ENCODE measurements around the gene MYO5B.

Gene MYO5B

GRCh38 chr18:49921318-49921985 is 273.5 kb downstream of the MYO5B start:
- TF ChIP-seq, protein P1, sequence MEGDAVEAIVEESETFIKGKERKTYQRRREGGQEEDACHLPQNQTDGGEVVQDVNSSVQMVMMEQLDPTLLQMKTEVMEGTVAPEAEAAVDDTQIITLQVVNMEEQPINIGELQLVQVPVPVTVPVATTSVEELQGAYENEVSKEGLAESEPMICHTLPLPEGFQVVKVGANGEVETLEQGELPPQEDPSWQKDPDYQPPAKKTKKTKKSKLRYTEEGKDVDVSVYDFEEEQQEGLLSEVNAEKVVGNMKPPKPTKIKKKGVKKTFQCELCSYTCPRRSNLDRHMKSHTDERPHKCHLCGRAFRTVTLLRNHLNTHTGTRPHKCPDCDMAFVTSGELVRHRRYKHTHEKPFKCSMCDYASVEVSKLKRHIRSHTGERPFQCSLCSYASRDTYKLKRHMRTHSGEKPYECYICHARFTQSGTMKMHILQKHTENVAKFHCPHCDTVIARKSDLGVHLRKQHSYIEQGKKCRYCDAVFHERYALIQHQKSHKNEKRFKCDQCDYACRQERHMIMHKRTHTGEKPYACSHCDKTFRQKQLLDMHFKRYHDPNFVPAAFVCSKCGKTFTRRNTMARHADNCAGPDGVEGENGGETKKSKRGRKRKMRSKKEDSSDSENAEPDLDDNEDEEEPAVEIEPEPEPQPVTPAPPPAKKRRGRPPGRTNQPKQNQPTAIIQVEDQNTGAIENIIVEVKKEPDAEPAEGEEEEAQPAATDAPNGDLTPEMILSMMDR (IDR thresholded peaks at IDR 0.05; ENCODE audit: control insufficient read depth, extremely low read depth, insufficient read depth) = no peak
- H3K4me3 ChIP-seq (ENCODE audit: low read depth, low read length) = no peak overlapping the region
- no peak for DNase-seq (ENCODE audit: low read depth)

DNA sequence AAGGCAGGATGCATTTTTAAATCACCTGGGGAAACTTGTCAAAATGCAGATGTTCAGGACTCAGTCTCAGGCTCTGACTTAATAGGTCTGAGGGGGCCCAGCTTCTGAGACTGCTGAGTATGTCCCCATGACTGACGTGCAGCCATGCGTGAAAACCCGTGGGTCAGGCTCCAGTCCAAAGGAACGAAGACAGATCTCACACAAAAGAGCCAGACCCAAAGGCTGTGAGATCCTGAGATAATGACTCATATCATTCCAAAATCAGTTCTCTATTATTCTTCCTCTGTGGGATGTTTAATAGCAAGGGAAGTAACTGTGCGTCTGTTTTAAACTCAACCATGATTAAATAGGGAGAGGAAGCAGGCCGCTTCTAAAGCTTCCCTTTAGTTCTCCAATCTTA is 274.2 kb downstream of the MYO5B start:
- H3K4me3 ChIP-seq (ENCODE audit: low read depth, low read length) = no peak overlapping the region
- DNase-seq (ENCODE audit: low read depth) = no peak
- TF ChIP-seq, protein P1 (IDR thresholded peaks at IDR 0.05; ENCODE audit: control insufficient read depth, extremely low read depth, insufficient read depth) = no peak

DNA sequence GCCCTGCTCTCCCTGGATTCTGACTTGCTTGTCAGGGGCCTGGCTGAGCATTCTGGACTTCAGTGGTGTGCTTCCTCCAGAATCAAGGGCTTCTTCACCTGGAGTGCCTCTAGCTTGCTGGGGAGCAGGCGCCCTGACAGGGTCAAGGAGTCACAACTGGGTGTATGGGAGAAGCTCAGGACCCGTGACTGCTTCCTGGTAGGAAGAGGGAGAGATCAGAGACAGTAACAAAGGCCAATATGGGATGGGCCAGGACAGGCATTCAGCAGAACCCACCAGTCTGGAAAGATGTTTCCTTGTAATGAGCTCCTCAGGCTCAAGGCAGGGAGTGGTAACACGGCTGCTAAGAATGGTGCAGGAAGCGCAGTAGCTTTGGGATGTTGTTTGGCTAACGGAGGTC is 277.2 kb downstream of the MYO5B start:
- DNase-seq (ENCODE audit: low read depth) = no peak
- no peak overlapping the region for H3K4me3 ChIP-seq (ENCODE audit: low read depth, low read length)
- TF ChIP-seq, protein P1 (IDR thresholded peaks at IDR 0.05; ENCODE audit: control insufficient read depth, extremely low read depth, insufficient read depth) = no peak

DNA sequence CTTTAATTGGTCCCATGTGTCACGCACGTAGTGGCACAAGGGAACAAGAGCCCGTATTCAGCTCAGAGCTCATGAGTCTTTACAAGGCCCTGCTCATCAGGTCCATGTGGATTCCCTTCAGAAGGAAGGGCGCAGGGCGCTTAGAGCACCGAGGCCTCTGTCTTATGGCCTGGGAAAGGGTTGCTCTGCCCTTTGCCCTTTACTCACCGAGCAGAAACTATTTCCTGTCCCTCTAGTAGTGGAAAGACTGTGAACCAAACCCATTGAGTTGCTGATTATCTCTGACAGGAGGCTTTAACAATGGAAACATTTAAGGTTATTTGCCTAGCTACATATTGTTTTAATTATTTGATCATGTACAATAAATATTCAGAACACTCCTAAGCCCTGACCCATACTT is 279.6 kb downstream of the MYO5B start:
- DNase-seq (ENCODE audit: low read depth) = no peak
- no peak overlapping the region for H3K4me3 ChIP-seq (ENCODE audit: low read depth, low read length)
- TF ChIP-seq, protein P1 (IDR thresholded peaks at IDR 0.05; ENCODE audit: control insufficient read depth, extremely low read depth, insufficient read depth) = no peak

DNA sequence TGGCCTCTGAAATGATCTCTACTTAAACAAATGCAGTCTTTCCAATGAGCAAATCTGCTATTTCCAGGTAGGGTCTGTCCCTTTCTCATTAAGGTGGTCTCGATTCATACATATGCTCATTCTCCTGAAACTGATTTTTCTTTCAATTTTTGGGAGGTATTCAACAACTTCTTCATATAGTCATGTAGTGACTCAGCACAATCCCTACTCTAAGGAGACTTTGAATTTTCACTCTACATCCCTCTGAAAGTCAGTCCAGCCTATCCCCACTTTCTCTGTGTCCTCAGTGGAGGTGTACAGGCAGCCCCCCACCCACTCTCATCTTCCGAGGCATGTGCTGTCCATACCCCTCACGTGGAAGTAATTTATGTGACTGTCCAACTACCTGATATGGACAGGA is 281.7 kb downstream of the MYO5B start:
- TF ChIP-seq, protein P1 (IDR thresholded peaks at IDR 0.05; ENCODE audit: control insufficient read depth, extremely low read depth, insufficient read depth) = no peak
- no peak for DNase-seq (ENCODE audit: low read depth)

DNA sequence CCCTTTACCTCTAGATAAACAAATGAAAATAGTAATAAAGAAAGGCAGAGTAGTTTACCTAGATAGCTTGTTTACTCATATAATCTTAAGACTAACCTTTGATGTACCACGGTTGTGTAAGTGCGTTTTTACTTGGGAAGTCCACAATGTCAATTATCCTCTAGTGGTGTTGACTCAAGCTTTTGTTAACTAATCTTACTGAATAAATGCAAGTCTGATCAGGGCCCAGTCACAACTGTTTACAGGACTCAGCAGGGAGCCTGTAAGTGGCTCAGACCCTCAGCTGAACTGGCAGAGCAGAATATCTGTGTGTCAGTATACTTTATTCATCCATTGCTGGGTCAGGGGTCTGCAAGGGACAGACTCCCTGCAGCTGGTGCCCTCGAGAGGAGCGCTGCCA is 283.5 kb downstream of the MYO5B start:
- no peak overlapping the region for H3K4me3 ChIP-seq (ENCODE audit: low read depth, low read length)
- TF ChIP-seq, protein P1 (IDR thresholded peaks at IDR 0.05; ENCODE audit: control insufficient read depth, extremely low read depth, insufficient read depth) = no peak
- peak; percentile 74 for DNase-seq (ENCODE audit: low read depth)

More for the DNA sequence above, 281.7 kb downstream of the MYO5B start:
- no peak overlapping the region for H3K4me3 ChIP-seq (ENCODE audit: low read depth, low read length)

- DNase-seq (ENCODE audit: low read depth) = no peak
- TF ChIP-seq, protein P1 (IDR thresholded peaks at IDR 0.05; ENCODE audit: control insufficient read depth, extremely low read depth, insufficient read depth) = no peak
- no peak overlapping the region for H3K4me3 ChIP-seq (ENCODE audit: low read depth, low read length)
Observed at GRCh38 chr18:49910986-49911385, 284.0 kb downstream of the MYO5B start.
